Astrocyte (in vitro differentiated cells and primary cell): Measurements from ENCODE around the gene TPP1. TPM values are rescaled to one million over a fixed set of nuclear protein-coding genes. Genes with fewer than 3 reads are reported as not detected.

Source experiments
- DNase-seq: peaks from one replicate; pipeline ENCODE4 v3.0.0-alpha.2; 2010; ENCODE audit warnings: low read depth
- FAIRE-seq: peaks from 2 replicates; lab custom pipeline; 2011; peaks lifted over from hg19 to GRCh38; lab: Jason Lieb, UNC
- H2AFZ ChIP-seq: 2 replicates; pipeline ENCODE4 v1.6.0; 2012; ENCODE audit warnings: low read depth, low read length, inconsistent platforms
- H3K27ac ChIP-seq: 2 replicates; pipeline ENCODE4 v1.5.1; 2011; ENCODE audit warnings: low read depth, low read length, inconsistent platforms
- H3K27me3 ChIP-seq: 2 replicates; pipeline ENCODE4 v1.6.0; 2011; ENCODE audit warnings: low read length, inconsistent platforms; ENCODE audit not compliant: insufficient read depth
- H3K36me3 ChIP-seq: 2 replicates; pipeline ENCODE4 v1.5.1; 2011; ENCODE audit warnings: low read length, inconsistent platforms; ENCODE audit not compliant: insufficient read depth
- H3K4me1 ChIP-seq: 2 replicates; pipeline ENCODE4 v1.5.1; 2011; ENCODE audit warnings: low read length, inconsistent platforms; ENCODE audit not compliant: insufficient read depth
- H3K4me2 ChIP-seq: 2 replicates; pipeline ENCODE4 v1.6.0; 2012; ENCODE audit warnings: low read length, inconsistent platforms
- H3K4me3 ChIP-seq: 2 replicates; pipeline ENCODE4 v1.5.1; 2011; ENCODE audit warnings: low read depth, mild to moderate bottlenecking, low read length, inconsistent platforms; ENCODE audit not compliant: insufficient read depth
- H3K79me2 ChIP-seq: 2 replicates; pipeline ENCODE4 v1.6.0; 2012; ENCODE audit warnings: mild to moderate bottlenecking, low read length, inconsistent platforms; ENCODE audit not compliant: insufficient read depth
- H3K9ac ChIP-seq: 2 replicates; pipeline ENCODE4 v1.6.0; 2012; ENCODE audit warnings: mild to moderate bottlenecking, low read length, inconsistent platforms
- H3K9me3 ChIP-seq: 2 replicates; pipeline ENCODE4 v1.5.1; 2012; ENCODE audit warnings: low read depth, mild to moderate bottlenecking, low read length, inconsistent platforms; ENCODE audit not compliant: insufficient read depth
- H4K20me1 ChIP-seq: 2 replicates; pipeline ENCODE4 v1.6.0; 2012; ENCODE audit warnings: low read length, inconsistent platforms; ENCODE audit not compliant: insufficient read depth
- H3K27ac Mint-ChIP-seq: one replicate; pipeline ENCODE4 v1.8.0; 2021; ENCODE audit warnings: mild to moderate bottlenecking, mixed read lengths; ENCODE audit not compliant: unreplicated experiment
- H3K27me3 Mint-ChIP-seq: one replicate; pipeline ENCODE4 v1.8.0; 2021; ENCODE audit warnings: low read depth, mixed read lengths; ENCODE audit not compliant: unreplicated experiment
- H3K36me3 Mint-ChIP-seq: one replicate; pipeline ENCODE4 v1.8.0; 2021; ENCODE audit warnings: low read depth, mixed read lengths; ENCODE audit not compliant: unreplicated experiment
- H3K4me1 Mint-ChIP-seq: one replicate; pipeline ENCODE4 v1.8.0; 2021; ENCODE audit warnings: low read depth, mixed read lengths; ENCODE audit not compliant: unreplicated experiment
- H3K4me3 Mint-ChIP-seq: one replicate; pipeline ENCODE4 v1.8.0; 2021; ENCODE audit warnings: mild to moderate bottlenecking, moderate library complexity, mixed read lengths; ENCODE audit not compliant: unreplicated experiment
- H3K9me3 Mint-ChIP-seq: one replicate; pipeline ENCODE4 v1.8.0; 2021; ENCODE audit warnings: mild to moderate bottlenecking, mixed read lengths; ENCODE audit not compliant: unreplicated experiment
- CTCF ChIP-seq: IDR thresholded peaks from 2 replicates; pipeline ENCODE4 v1.5.1; 2011; ENCODE audit warnings: low read depth, mild to moderate bottlenecking, inconsistent platforms, low read length, moderate library complexity; ENCODE audit not compliant: insufficient read depth
- EZH2 ChIP-seq: IDR thresholded peaks from 2 replicates; pipeline ENCODE4 v1.6.1; 2012; ENCODE audit warnings: mild to moderate bottlenecking, low read length, inconsistent platforms; ENCODE audit not compliant: insufficient read depth
- total RNA-seq: library from RNA; stranded (reverse); gene quantifications from 2 replicates; pipeline ENCODE4 v1.2.1, GENCODE V29; 2021

The TPP1 gene
- total RNA-seq, 1 donor from 2014 or later: 43.4 TPM

GRCh38 chr11:6648501-6648900 lies 29.3 kb upstream of the TPP1 start:
- FAIRE-seq (no peak), DNase-seq (no peak)
- Mint-ChIP-seq H3K9me3 (peaks cover 2% of the 10 kb centered on the region), H3K4me1 (no peaks in the 10 kb centered on the region), H3K27me3 (peaks cover 7% of the 10 kb centered on the region), H3K4me3 (no peak overlapping the region), H3K36me3 (no peaks in the 10 kb centered on the region), H3K27ac (no peak overlapping the region)
- H3K4me3 ChIP-seq: no peak overlapping the region
- H3K27ac ChIP-seq: no peak overlapping the region
- H3K4me1 ChIP-seq: peaks cover 22% of the 10 kb centered on the region
- no peak overlapping the region for H3K4me2 ChIP-seq
- no peak overlapping the region for H2AFZ ChIP-seq
- no peak overlapping the region for H3K9ac ChIP-seq
- no peaks in the 10 kb centered on the region for H3K79me2 ChIP-seq
- no peak for TF ChIP-seq CTCF
- H3K36me3 ChIP-seq: no peaks in the 10 kb centered on the region
- peaks cover 38% of the 10 kb centered on the region for H3K27me3 ChIP-seq
- H3K9me3 ChIP-seq: no peaks in the 10 kb centered on the region
- H4K20me1 ChIP-seq: peaks cover 22% of the 10 kb centered on the region

- H3K4me2 ChIP-seq: no peak overlapping the region
- peaks cover 18% of the 10 kb centered on the region for H4K20me1 ChIP-seq
- no peaks in the 10 kb centered on the region for H3K36me3 Mint-ChIP-seq
- peaks cover 22% of the 10 kb centered on the region for H3K4me1 ChIP-seq
- peaks cover 2% of the 10 kb centered on the region for H3K9me3 Mint-ChIP-seq
- no peaks in the 10 kb centered on the region for H3K36me3 ChIP-seq
- no peaks in the 10 kb centered on the region for H3K9me3 ChIP-seq
- H3K9ac ChIP-seq: no peak overlapping the region
- FAIRE-seq (no peak), DNase-seq (no peak)
- no peak overlapping the region for H3K4me3 ChIP-seq
- H3K27me3 ChIP-seq: peaks cover 33% of the 10 kb centered on the region
- TF ChIP-seq EZH2 (no peak), CTCF (no peak)
- no peaks in the 10 kb centered on the region for H3K4me1 Mint-ChIP-seq
- no peak overlapping the region for H3K27ac ChIP-seq
- no peak overlapping the region for H3K27ac Mint-ChIP-seq
- no peak overlapping the region for H3K4me3 Mint-ChIP-seq
- H2AFZ ChIP-seq: no peak overlapping the region
- no peaks in the 10 kb centered on the region for H3K79me2 ChIP-seq
- H3K27me3 Mint-ChIP-seq: peaks cover 7% of the 10 kb centered on the region
These were observed 28.6 kb upstream of the TPP1 start for GRCh38 chr11:6647836-6648235.

- Histone ChIP-seq H3K79me2 (no peaks in the 10 kb centered on the region), H3K4me3 (no peak overlapping the region), H3K4me1 (peaks cover 22% of the 10 kb centered on the region), H3K4me2 (peak overlapping the region; percentile 73), H3K36me3 (no peaks in the 10 kb centered on the region), H3K27ac (no peak overlapping the region), H4K20me1 (peaks cover 17% of the 10 kb centered on the region), H3K9me3 (no peaks in the 10 kb centered on the region), H2AFZ (no peak overlapping the region), H3K27me3 (peaks cover 26% of the 10 kb centered on the region), H3K9ac (no peak overlapping the region)
- H3K27me3 Mint-ChIP-seq: peaks cover 7% of the 10 kb centered on the region
- H3K27ac Mint-ChIP-seq: no peak overlapping the region
- DNase-seq (no peak), FAIRE-seq (no peak)
- H3K9me3 Mint-ChIP-seq: peaks cover 2% of the 10 kb centered on the region
- no peak for TF ChIP-seq CTCF
- no peak for TF ChIP-seq EZH2
- no peak overlapping the region for H3K4me3 Mint-ChIP-seq
- no peaks in the 10 kb centered on the region for H3K36me3 Mint-ChIP-seq
- no peaks in the 10 kb centered on the region for H3K4me1 Mint-ChIP-seq
These were observed 27.9 kb upstream of the TPP1 start for GRCh38 chr11:6646918-6647679.
